ENCODE measurements around the gene PAGE3.

Gene PAGE3

GRCh38 chrX:55264816-55265215, at the start of gene PAGE3:
PAGE3 (minus strand) TSS chrX:55264916; CDS start chrX:55263903, 1,013 bp downstream.
- no peak for DNase-seq (ENCODE audit: low read depth in 2 of 2)

- DNase-seq (ENCODE audit: low read depth in 2 of 2): no peak
These were observed 47.9 kb upstream of the PAGE3 start for GRCh38 chrX:55312655-55313054.

- no peak for DNase-seq (ENCODE audit: low read depth in 2 of 2)
These were observed 26.2 kb upstream of the PAGE3 start for GRCh38 chrX:55290963-55291362.

GRCh38 chrX:55279832-55280231, 15.1 kb upstream of the PAGE3 start:
- no peak for DNase-seq (ENCODE audit: low read depth in 2 of 2)

GRCh38 chrX:55260806-55261205, 3.9 kb downstream of the PAGE3 start:
- no peak for DNase-seq (ENCODE audit: low read depth in 2 of 2)

- DNase-seq (ENCODE audit: low read depth in 2 of 2): no peak
These were observed 11.2 kb downstream of the PAGE3 start for GRCh38 chrX:55253528-55253927.

GRCh38 chrX:55240788-55241340, 23.9 kb downstream of the PAGE3 start:
- no peak for DNase-seq (ENCODE audit: low read depth in 2 of 2)

- DNase-seq (ENCODE audit: low read depth in 2 of 2): no peak
These were observed 44.5 kb downstream of the PAGE3 start, which contains the start of gene PAGE5 for GRCh38 chrX:55220119-55220794. PAGE5 (plus strand) TSS chrX:55220346; CDS start chrX:55221383, 1,037 bp downstream.

GRCh38 chrX:55213381-55213780, 51.3 kb downstream of the PAGE3 start:
- no peak for DNase-seq (ENCODE audit: low read depth in 2 of 2)

- no peak for DNase-seq (ENCODE audit: low read depth in 2 of 2)
These were observed 53.6 kb downstream of the PAGE3 start for GRCh38 chrX:55210931-55211677.

Measured in stimulated activated CD8-positive, alpha-beta memory T cell treated with anti-CD3 and anti-CD28 coated beads, Interleukin-15, amount 100 ng/mL, for 4 hours (primary cell).